SK-N-SH (cell line): Measurements from ENCODE around the gene RASA4B. TPM values are rescaled to one million over a fixed set of nuclear protein-coding genes. Genes with fewer than 3 reads are reported as not detected.
"Not testable (repeated sequence)": the region's sequence is repeated elsewhere in the genome, so short reads cannot be mapped to it uniquely, and the experiment has no call there.

Source experiments
- CTCF ChIA-PET: fragments of 300-600, 350-600 bp; formaldehyde crosslinking; extraction: SDS; loops from one replicate; lab custom pipeline; 2021; lab: Yijun Ruan, JAX
- POLR2A ChIA-PET: fragments of 350-600 bp; sonication (Branson Sonifier 250); formaldehyde crosslinking; extraction: SDS; loops from one replicate; lab custom pipeline; 2020; ENCODE audit warnings: antibody characterized with exemption, inconsistent platforms; lab: Yijun Ruan, JAX
- DNase-seq: peaks from one replicate; pipeline ENCODE4 v3.0.0; 2012
- H2AFZ ChIP-seq: fragments of 200-600 bp; sonication (generic); 2 replicates; pipeline ENCODE4 v1.8.1; 2016; ENCODE audit warnings: antibody characterized with exemption, mild to moderate bottlenecking, low read depth
- H3F3A ChIP-seq: fragments of 200-600 bp; sonication (generic); replicated peaks from 2 replicates; pipeline ENCODE3; 2016; ENCODE audit warnings: antibody characterized with exemption, mild to moderate bottlenecking; ENCODE audit not compliant: insufficient read depth
- H3K27ac ChIP-seq, 2 experiments: fragments of 200-500 bp in 1 of 2; fragments of 200-600 bp in 1 of 2; sonication (Bioruptor generic) in 1 of 2; sonication (generic), shearing (Covaris generic) in 1 of 2; 2 replicates each; pipeline versions ENCODE4 v1.5.1 to v1.6.1; 2014 to 2016; ENCODE audit warnings: low read depth in 2 of 2, inconsistent platforms in 1 of 2, low read length in 1 of 2, mild to moderate bottlenecking in 1 of 2, mixed read lengths in 1 of 2
- H3K27me3 ChIP-seq: fragments of 200-600 bp; sonication (generic), shearing (Covaris generic); 2 replicates; pipeline ENCODE4 v1.6.1; 2016; ENCODE audit warnings: mixed run types; ENCODE audit not compliant: insufficient read depth
- H3K36me3 ChIP-seq, 2 experiments: fragments of 200-500 bp in 1 of 2; fragments of 200-600 bp in 1 of 2; sonication (Bioruptor generic) in 1 of 2; sonication (generic) in 1 of 2; replicated peaks in 1 of 2; 2 replicates each; pipeline versions ENCODE3 to v1.5.1; 2014 to 2016; ENCODE audit warnings: low read length in 1 of 2, mild to moderate bottlenecking in 1 of 2; ENCODE audit not compliant: insufficient read depth in 2 of 2, control insufficient read depth in 1 of 2
- H3K4me1 ChIP-seq, 2 experiments: fragments of 200-500 bp in 1 of 2; fragments of 200-600 bp in 1 of 2; sonication (Bioruptor generic) in 1 of 2; sonication (generic), shearing (Covaris generic) in 1 of 2; 2 replicates each; pipeline versions ENCODE4 v1.5.1 to v1.6.1; 2014 to 2016; ENCODE audit warnings: low read depth in 1 of 2, low read length in 1 of 2, mixed run types in 1 of 2; ENCODE audit not compliant: insufficient read depth in 2 of 2, control insufficient read depth in 1 of 2
- H3K4me2 ChIP-seq: fragments of 200-600 bp; sonication (generic), shearing (Covaris generic); 2 replicates; pipeline ENCODE4 v1.6.1; 2017; ENCODE audit warnings: mixed run types
- H3K4me3 ChIP-seq, 2 experiments: fragments of 200-500 bp in 1 of 2; fragments of 200-600 bp in 1 of 2; sonication (Bioruptor generic) in 1 of 2; sonication (generic), shearing (Covaris generic) in 1 of 2; 2 replicates each; pipeline versions ENCODE4 v1.5.1 to v1.8.1; 2014 to 2016; ENCODE audit warnings: low read depth in 2 of 2, inconsistent platforms in 1 of 2, low read length in 1 of 2, mild to moderate bottlenecking in 1 of 2, mixed read lengths in 1 of 2, moderate library complexity in 1 of 2
- H3K79me2 ChIP-seq: fragments of 200-600 bp; sonication (generic); 2 replicates; pipeline ENCODE4 v1.8.1; 2017; ENCODE audit warnings: mild to moderate bottlenecking; ENCODE audit not compliant: insufficient read depth
- H3K9ac ChIP-seq: fragments of 200-600 bp; sonication (generic); 2 replicates; pipeline ENCODE4 v1.6.1; 2017; ENCODE audit warnings: mixed run types
- H3K9me2 ChIP-seq: fragments of 200-600 bp; sonication (generic); 2 replicates; pipeline ENCODE4 v1.6.1; 2017; ENCODE audit warnings: mixed run types
- H3K9me3 ChIP-seq: fragments of 200-600 bp; sonication (generic); 2 replicates; pipeline ENCODE4 v1.6.1; 2017; ENCODE audit warnings: mixed run types, mild to moderate bottlenecking, moderate library complexity
- H4K20me1 ChIP-seq: fragments of 200-600 bp; sonication (generic); 2 replicates; pipeline ENCODE4 v1.6.1; 2017; ENCODE audit warnings: mild to moderate bottlenecking, mixed run types; ENCODE audit not compliant: insufficient read depth
- WGBS: methylation state at CpG from one replicate; pipeline ENCODE4 v1.1.6; 2017; ENCODE audit warnings: low lambda C conversion rate; 5-methylcytosine and 5-hydroxymethylcytosine counted together
- polyA plus RNA-seq, 3 experiments: library from polyadenylated mRNA; depleted of rRNA; stranded (reverse); fragments of >200 nt; gene quantifications; 2 replicates each; pipeline ENCODE4 v1.2.3, GENCODE V29; 2012

Gene RASA4B
- polyA plus RNA-seq, 1 of the 3 experiments (the other 2 are of a cell fraction), result 19.5 TPM

DNA sequence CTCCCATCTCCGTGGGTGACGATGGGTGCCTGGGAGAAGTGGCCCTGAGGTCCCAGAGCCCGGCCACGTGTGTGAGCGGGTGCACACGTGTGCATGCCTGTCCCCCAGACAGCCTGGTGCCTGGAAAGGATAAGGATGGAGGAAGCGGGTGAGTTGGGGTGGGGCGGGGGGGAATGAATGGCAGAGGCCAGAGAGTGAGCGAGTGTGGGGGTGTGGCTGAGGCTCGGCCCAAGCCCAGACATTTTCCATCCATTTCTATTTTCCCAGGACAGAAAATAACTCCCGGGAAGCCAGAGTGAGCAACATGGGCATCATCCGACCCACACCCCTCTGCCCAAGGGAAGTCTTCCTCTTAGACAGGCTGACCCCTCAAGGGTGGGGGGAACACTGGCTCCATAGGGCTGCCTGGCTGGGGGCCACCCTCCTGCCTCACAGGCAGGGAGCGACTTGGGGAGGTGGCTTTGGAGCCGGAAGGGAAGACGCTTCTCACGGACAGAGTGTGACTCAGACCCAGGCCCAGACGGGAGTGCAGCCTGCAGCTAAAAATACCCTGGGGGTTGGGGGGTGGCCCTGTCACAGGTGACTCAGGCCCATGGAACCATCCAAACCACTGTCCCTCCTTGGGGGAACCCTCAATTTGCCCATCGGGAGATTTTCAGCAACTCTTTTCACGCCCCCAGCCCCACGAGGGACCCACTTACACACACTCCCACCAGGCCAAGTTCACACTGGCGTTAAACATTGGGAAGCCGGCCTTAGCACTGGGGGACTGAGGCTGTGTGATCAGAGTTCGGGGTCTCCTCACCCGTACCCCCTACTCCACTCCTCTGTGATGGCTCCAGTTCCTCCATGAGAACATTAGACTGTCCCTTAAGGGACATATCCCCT, 12.0 kb downstream of the RASA4B start:
- H3K4me1 ChIP-seq, H3K79me2 ChIP-seq, DNase-seq, H3K4me3 ChIP-seq, CTCF ChIA-PET, H3K27me3 ChIP-seq, H3F3A ChIP-seq, H3K9me2 ChIP-seq, H4K20me1 ChIP-seq, POLR2A ChIA-PET, H3K36me3 ChIP-seq, H2AFZ ChIP-seq, H3K9me3 ChIP-seq, H3K4me2 ChIP-seq: not testable (repeated sequence)
- Histone ChIP-seq H3K9ac (peak overlapping the region; percentile 51; the same call in 1 of the 2 replicates), H3K27ac (peak overlapping the region in 1 of 2 experiments; percentile 69; a peak in 2 of 4 replicates)
- whole genome bisulfite sequencing, result 55% methylated on average over 5 of the region's 24 CpGs

DNA sequence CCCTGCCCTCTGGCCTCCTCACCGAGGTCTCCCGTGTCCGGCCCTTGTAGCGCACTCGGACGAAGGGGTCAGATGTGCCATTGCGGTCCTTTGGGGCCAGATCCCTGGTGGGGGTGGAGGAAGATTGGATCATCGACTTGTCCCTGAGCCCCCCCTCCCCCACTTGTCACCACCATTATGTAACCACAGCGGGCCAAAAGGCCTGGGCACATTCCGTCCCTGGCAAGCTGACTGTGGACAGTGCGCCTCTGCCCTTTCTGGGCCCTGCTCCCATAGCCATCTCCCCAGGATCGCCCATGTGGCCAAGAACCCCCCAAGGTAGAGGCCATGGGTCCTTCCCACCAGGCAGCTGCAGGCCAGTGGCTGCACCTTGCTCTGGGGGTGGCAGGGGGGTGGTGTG, 14.4 kb downstream of the RASA4B start:
- H3K4me2 ChIP-seq, H3K4me3 ChIP-seq, H3K27ac ChIP-seq, H3K36me3 ChIP-seq, H3K4me1 ChIP-seq, H3K9me2 ChIP-seq, H3K79me2 ChIP-seq, H3F3A ChIP-seq, DNase-seq, POLR2A ChIA-PET, H2AFZ ChIP-seq, H4K20me1 ChIP-seq, H3K9me3 ChIP-seq, H3K27me3 ChIP-seq, CTCF ChIA-PET, H3K9ac ChIP-seq: not testable (repeated sequence)
- no CpG with 5 or more reads among the region's 12 CpGs for WGBS

DNA sequence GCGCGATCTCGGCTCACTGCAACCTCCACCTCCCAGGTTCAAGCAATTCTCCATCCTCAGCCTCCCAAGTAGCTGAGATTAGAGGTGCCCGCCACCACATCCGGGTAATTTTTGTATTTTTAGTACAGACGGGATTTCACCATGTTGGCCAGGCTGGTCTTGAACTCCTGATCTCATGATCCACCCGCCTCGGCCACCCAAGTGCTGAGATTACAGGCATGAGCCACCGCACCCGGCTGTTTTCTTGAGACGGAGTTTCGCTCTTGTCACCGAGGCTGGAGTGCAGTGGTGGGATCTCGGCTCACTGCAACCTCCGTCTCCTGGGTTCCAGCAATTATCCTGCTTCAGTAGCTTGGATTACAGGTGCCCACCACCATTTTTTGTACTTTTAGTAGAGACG, 19.3 kb downstream of the RASA4B start:
- H3F3A ChIP-seq, H3K9me3 ChIP-seq, H3K27ac ChIP-seq, H3K4me2 ChIP-seq, H2AFZ ChIP-seq, H3K36me3 ChIP-seq, H3K79me2 ChIP-seq, H3K27me3 ChIP-seq, H3K4me1 ChIP-seq, H3K4me3 ChIP-seq, POLR2A ChIA-PET, H4K20me1 ChIP-seq, H3K9me2 ChIP-seq, CTCF ChIA-PET, DNase-seq, H3K9ac ChIP-seq: not testable (repeated sequence)
- whole genome bisulfite sequencing, result 95% methylated on average over 11 of the region's 16 CpGs

DNA sequence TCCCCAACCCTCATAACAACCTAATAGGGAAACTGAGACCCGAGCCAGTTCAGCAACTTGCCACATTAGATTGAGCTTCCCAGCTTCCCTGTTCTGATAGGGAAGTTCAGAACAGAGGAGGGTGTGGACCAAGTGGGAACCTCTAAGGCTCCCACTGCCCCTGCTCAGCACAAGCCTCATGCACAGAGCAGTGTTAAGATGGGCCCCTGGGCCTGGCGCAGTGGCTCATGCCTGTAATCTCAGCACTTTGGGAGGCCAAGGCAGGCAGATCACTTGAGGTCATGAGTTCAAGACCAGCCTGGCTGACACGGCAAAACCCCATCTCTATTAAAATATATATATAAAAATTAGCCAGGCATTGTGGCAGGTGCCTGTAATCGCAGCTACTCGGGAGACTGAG, 20.3 kb downstream of the RASA4B start:
- POLR2A ChIA-PET, result not testable (repeated sequence)

DNA sequence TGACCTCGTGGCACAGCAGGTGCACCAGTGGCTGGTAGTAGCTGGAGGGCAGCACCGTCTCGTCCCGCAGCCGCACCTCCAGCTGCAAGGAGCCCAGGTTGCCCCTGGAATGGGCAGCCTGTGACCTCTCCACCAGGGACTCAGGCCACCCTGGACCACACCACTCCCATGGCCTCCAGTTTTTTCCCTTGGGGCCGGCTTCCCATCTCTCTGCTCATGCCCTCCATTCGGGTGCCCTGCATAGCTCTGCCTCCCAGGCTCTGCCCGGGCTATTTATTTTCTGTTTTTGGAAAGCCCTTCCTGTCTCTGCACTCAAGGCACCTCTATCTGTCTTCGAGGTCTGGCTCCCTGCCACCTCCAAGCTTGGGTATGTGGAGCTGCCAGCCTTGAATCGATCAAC, 20.7 kb downstream of the RASA4B start:
- H3K4me3 ChIP-seq, H4K20me1 ChIP-seq, H3F3A ChIP-seq, H3K27me3 ChIP-seq, H3K9me2 ChIP-seq, H3K9me3 ChIP-seq, H2AFZ ChIP-seq, H3K4me2 ChIP-seq, CTCF ChIA-PET, H3K9ac ChIP-seq, H3K36me3 ChIP-seq, POLR2A ChIA-PET, H3K4me1 ChIP-seq, H3K27ac ChIP-seq, H3K79me2 ChIP-seq, DNase-seq: not testable (repeated sequence)
- 57% methylated on average over 3 of the region's 10 CpGs for WGBS

More for the DNA sequence above, 20.3 kb downstream of the RASA4B start:
- CTCF ChIA-PET, H4K20me1 ChIP-seq, H3K36me3 ChIP-seq, H3K9ac ChIP-seq, H3K4me3 ChIP-seq, H3K9me2 ChIP-seq, H3K4me1 ChIP-seq, H3K4me2 ChIP-seq, H2AFZ ChIP-seq, DNase-seq, H3K27ac ChIP-seq, H3F3A ChIP-seq, H3K27me3 ChIP-seq, H3K79me2 ChIP-seq, H3K9me3 ChIP-seq: not testable (repeated sequence)
- WGBS, result 100% methylated on average over 1 of the region's 5 CpGs

DNA sequence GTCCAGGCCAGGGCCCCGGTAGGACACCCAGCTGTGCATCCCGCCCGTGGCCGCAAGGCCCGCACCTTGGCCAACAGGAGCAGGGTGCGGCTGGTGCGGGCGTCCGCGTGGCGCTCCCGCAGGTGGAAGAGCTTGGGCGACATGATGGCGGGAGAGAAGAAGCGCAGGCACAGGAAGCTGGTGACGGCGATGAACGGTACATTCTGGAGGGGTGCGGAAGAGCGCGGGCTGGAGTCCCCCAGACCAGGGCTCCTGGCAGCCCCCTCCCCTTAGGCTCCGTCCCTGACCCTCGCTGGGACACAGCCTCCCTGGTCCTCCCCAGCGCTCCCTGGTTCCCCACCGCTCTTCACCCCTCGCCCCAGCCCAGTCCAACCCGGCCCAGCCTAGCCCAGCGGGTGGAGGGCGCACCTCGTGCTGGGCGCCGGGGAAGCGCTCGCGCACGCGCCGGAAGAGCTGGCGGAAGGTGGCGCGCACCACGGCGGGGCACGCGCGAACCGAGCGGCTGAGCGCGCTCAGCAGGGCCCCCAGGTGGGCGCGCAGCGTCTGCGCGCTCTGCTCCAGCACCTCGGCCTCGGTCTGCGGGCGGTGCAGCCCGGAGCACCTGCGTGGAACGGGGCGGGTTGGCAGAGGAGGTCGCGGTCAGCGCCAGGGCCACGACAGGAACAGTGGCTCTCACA, 23.0 kb downstream of the RASA4B start:
- H3K4me3 ChIP-seq, H3K9ac ChIP-seq, H4K20me1 ChIP-seq, H3K27ac ChIP-seq, H3K79me2 ChIP-seq, POLR2A ChIA-PET, H3K4me2 ChIP-seq, H2AFZ ChIP-seq, H3K4me1 ChIP-seq, H3K9me2 ChIP-seq, H3K9me3 ChIP-seq, DNase-seq, H3K27me3 ChIP-seq, CTCF ChIA-PET, H3K36me3 ChIP-seq, H3F3A ChIP-seq: not testable (repeated sequence)
- WGBS, result no CpG with 5 or more reads among the region's 67 CpGs
